Heart left ventricle (tissue), 16 donors: Measurements from ENCODE around the gene PTPN11. TPM values are rescaled to one million over a fixed set of nuclear protein-coding genes. Genes with fewer than 3 reads are reported as not detected.

ENCODE experiments used
- ATAC-seq, 4 donors: fragments of 200-7000 bp; cut with Tn5 transposase; one replicate each; pipeline ENCODE4 v1.9.1; 2020 to 2022; ENCODE audit warnings: moderate library complexity in 4 of 4, mild to moderate bottlenecking in 3 of 4, moderate number of reproducible peaks in 1 of 4
- DNase-seq, 5 donors: peaks; one replicate each; pipeline ENCODE4 v3.0.0-alpha.2; 2020
- H3K27ac ChIP-seq, 12 donors: fragments of 200-600 bp; sonication (generic) in 4 of 12; one replicate each; pipeline versions ENCODE4 v1.5.0 to v1.8.0; 2016 to 2022; ENCODE audit warnings: mild to moderate bottlenecking in 2 of 12
- H3K27me3 ChIP-seq, 9 donors: fragments of 200-600 bp; sonication (generic) in 2 of 9; one replicate each; pipeline versions ENCODE4 v1.5.1 to v1.8.0; 2016 to 2022; ENCODE audit warnings: mild to moderate bottlenecking in 3 of 9
- H3K36me3 ChIP-seq, 9 donors: fragments of 200-600 bp; sonication (generic) in 2 of 9; one replicate each; pipeline versions ENCODE4 v1.5.0 to v1.8.0; 2018 to 2022; ENCODE audit warnings: mild to moderate bottlenecking in 2 of 9
- H3K4me1 ChIP-seq, 12 donors: fragments of 200-600 bp; sonication (generic) in 4 of 12; one replicate each; pipeline versions ENCODE4 v1.5.0 to v1.8.0; 2016 to 2022; ENCODE audit warnings: mild to moderate bottlenecking in 3 of 12
- H3K4me3 ChIP-seq, 12 donors: fragments of 200-600 bp; sonication (generic) in 4 of 12; one replicate each; pipeline versions ENCODE4 v1.5.0 to v1.8.0; 2017 to 2022; ENCODE audit warnings: mild to moderate bottlenecking in 9 of 12, moderate library complexity in 4 of 12
- H3K9me3 ChIP-seq, 12 donors: fragments of 200-600 bp; sonication (generic) in 4 of 12; one replicate each; pipeline versions ENCODE4 v1.5.0 to v1.8.0; 2016 to 2022; ENCODE audit warnings: mild to moderate bottlenecking in 1 of 12
- POLR2A ChIP-seq, 2 donors: fragments of 450-650 bp; IDR thresholded peaks; one replicate each; pipeline ENCODE4 v1.6.1; 2017; ENCODE audit warnings: antibody characterized with exemption in 2 of 2, mild to moderate bottlenecking in 2 of 2, moderate library complexity in 2 of 2
- WGBS, 4 donors: extraction: QIAGEN DNeasy Blood & Tissue Kit in 2 of 4; methylation state at CpG; one replicate each; pipeline versions ENCODE4 v1.1.5 to v1.1.7; 2013 to 2018; 5-methylcytosine and 5-hydroxymethylcytosine counted together
- intact Hi-C, 10 donors: fragments of 100-400 bp; cut with DNase I; formaldehyde crosslinking; loops; one replicate each; pipeline versions ENCODE4 v1.11.1 to v1.14.2; 2022
- polyA plus RNA-seq, 2 donors: library from polyadenylated mRNA; stranded (reverse); fragments of 200-250 nt; gene quantifications; one replicate each; pipeline ENCODE4 v1.2.3, GENCODE V29; 2013
- total RNA-seq, 9 donors: library from RNA; depleted of rRNA in 2 of 9; stranded (reverse); fragments of >200 nt in 2 of 9; fragmentation: NEBNext Ultra II Directional in 3 of 9; extraction: Animal tissue kit (Norgen Biotek cat#: 25700) in 3 of 9; gene quantifications; one replicate each; pipeline versions ENCODE4 v1.1.0 to v1.2.4, GENCODE V29; 2016 to 2023
- TF ChIP-seq, protein P1 (sequence below), 12 donors: fragments of 200-600 bp; sonication (generic) in 4 of 12; IDR thresholded peaks; one replicate each; pipeline versions ENCODE4 v1.5.0 to v1.8.0; 2018 to 2022; ENCODE audit warnings: antibody characterized with exemption in 12 of 12, mild to moderate bottlenecking in 5 of 12
- donor health status: ischemic (EF 13 %, LVEDD 7.1; RV severe dilation, severe dysfunction).
- donor health status: healthy with polysubstance abuse.
- donor health status: DM: no; HTN: yes; CAD: no.
- donor health status: DM: no; HTN: no; CAD: no.
- donor health status: ischemic (EF 25% LVEDD 6.9; RV normal size, moderate dysfunction).
- donor health status: ischemic (EF 25% LVEDD 5.7; RV mildly dilated, moderate dysfunction).
- donor health status: healthy.
- donor health status: DM: yes; HTN: yes; CAD: no.
- donor health status: ischemic (EF 35%, LVEDD 5.7; RV mildly dilated, moderate dysfunction).
- donor health status: nonischemic (EF 11% LVEDD 7.7; RV severe dilation, severe dysfunction).
- donor health status: DM: yes; HTN: yes; CAD: no.
- donor health status: PGD.
- donor health status: ischemic (EF 29% LVEDD 5.4; RV normal size, mild dysfunction).
- donor health status: nonischemic (EF 23%, LVEDD 6.1; RV moderate dilation, normal function).

PTPN11 gene
- total and polyA plus RNA-seq, 11 donors = 35.9 to 197 (median 130) TPM

DNA sequence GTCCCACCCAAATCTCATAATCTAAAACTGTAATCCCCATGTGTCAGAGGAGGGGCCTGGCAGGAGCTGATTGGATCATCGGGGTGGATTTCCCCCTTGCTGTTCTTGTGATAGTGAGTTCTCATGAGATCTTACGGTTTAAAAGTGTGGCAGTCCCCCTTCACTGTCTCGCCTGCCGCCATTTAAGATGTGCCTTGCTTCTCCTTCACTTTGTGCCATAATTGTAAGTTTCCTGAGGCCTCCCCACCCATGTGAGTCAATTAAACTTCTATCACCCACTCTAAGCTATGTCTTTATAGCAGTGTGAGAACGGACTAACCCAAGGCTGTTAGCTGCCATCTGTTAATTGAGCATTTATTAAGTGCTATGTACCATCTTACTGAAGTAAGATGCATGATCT is 105.1 kb downstream of the PTPN11 start:
- 77 to 86% (median 82%) methylated on average over 5 of the region's 5 CpGs for WGBS, 4 donors
- Histone ChIP-seq H3K27me3 (no peaks in the 10 kb centered on the region), H3K4me1 (no peaks in the 10 kb centered on the region), H3K4me3 (no peak overlapping the region), H3K27ac (no peak overlapping the region), H3K9me3 (no peaks in the 10 kb centered on the region), H3K36me3 (no peaks in the 10 kb centered on the region)
- ATAC-seq (no peak), DNase-seq (no peak)
- TF ChIP-seq POLR2A (IDR thresholded peaks at IDR 0.05) = no peak
- TF ChIP-seq, protein P1, sequence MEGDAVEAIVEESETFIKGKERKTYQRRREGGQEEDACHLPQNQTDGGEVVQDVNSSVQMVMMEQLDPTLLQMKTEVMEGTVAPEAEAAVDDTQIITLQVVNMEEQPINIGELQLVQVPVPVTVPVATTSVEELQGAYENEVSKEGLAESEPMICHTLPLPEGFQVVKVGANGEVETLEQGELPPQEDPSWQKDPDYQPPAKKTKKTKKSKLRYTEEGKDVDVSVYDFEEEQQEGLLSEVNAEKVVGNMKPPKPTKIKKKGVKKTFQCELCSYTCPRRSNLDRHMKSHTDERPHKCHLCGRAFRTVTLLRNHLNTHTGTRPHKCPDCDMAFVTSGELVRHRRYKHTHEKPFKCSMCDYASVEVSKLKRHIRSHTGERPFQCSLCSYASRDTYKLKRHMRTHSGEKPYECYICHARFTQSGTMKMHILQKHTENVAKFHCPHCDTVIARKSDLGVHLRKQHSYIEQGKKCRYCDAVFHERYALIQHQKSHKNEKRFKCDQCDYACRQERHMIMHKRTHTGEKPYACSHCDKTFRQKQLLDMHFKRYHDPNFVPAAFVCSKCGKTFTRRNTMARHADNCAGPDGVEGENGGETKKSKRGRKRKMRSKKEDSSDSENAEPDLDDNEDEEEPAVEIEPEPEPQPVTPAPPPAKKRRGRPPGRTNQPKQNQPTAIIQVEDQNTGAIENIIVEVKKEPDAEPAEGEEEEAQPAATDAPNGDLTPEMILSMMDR (IDR thresholded peaks at IDR 0.05) = no peak
- intact Hi-C loops = no loop called here

DNA sequence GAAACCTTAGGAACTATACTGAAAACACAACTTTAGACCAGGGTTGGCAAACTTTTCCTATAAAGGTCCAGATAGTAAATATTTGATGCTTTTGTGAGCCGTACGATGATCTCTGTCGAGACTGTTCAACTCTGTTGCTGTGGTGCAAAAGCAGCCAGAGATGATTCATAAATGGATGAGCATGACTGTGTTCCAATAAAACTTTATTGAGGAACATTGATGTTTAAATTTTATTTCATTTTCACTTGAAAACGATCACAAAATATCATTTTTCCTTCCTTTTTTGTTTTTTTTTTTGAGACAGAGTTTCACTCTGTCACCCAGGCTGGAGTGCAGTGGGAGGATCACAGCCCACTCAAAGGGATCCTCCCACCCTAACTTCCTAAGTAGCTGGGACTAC is 105.5 kb downstream of the PTPN11 start:
- no peak overlapping the region for H3K27ac ChIP-seq
- no peak overlapping the region for H3K4me3 ChIP-seq
- no peak for ATAC-seq
- no peak for DNase-seq
- H3K27me3 ChIP-seq = no peaks in the 10 kb centered on the region
- H3K9me3 ChIP-seq = no peaks in the 10 kb centered on the region
- no peaks in the 10 kb centered on the region for H3K36me3 ChIP-seq
- WGBS, 4 donors = 92 to 94% (median 93%) methylated on average over 4 of the region's 4 CpGs
- intact Hi-C loops = no loop called here
- TF ChIP-seq, protein P1 (IDR thresholded peaks at IDR 0.05) = no peak
- TF ChIP-seq POLR2A (IDR thresholded peaks at IDR 0.05) = no peak
- H3K4me1 ChIP-seq = no peaks in the 10 kb centered on the region

DNA sequence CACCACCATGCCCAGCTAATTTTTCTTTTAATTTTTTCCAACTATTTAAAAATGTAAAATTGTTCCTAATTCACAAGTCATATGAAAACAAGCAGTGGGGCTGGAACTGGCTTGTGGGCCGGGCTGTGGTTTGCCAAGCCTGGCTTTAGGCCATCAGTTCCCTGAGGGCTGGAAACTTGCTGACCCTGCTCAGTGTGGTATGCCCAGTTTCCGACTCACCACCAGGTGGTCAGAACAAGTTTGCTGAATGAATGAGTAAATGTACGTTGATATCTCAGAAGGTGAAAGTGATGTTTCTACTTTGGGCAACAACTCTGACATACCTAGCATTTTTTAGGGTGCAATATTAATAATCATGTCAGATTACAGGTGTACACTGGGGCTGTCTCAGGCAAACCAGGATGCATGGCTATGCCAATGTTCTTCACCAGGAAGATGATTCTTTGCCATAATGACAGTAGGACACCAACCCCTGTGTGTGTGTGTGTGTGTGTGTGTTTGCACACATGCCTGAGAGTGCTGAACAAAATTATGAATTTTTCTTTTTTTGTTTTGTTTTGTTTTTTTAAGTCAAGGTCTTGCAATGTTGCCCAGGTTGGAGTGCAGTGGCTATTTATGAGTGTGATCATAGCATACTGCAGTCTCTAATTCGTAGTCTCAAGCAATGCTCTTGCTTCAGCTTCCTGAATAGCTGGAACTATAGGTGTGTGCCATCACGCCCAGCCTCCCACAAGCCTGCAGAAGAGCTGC is 106.1 kb downstream of the PTPN11 start:
- H3K4me3 ChIP-seq = no peak overlapping the region
- DNase-seq (no peak), ATAC-seq (no peak)
- H3K27me3 ChIP-seq = no peaks in the 10 kb centered on the region
- intact Hi-C loops = no loop called here
- 62 to 74% (median 66%) methylated on average over 5 of the region's 5 CpGs for WGBS, 4 donors
- H3K27ac ChIP-seq = no peak overlapping the region
- H3K36me3 ChIP-seq = no peaks in the 10 kb centered on the region
- H3K4me1 ChIP-seq = no peaks in the 10 kb centered on the region
- TF ChIP-seq, protein P1 (IDR thresholded peaks at IDR 0.05) = no peak
- no peak for TF ChIP-seq POLR2A (IDR thresholded peaks at IDR 0.05)
- no peaks in the 10 kb centered on the region for H3K9me3 ChIP-seq

DNA sequence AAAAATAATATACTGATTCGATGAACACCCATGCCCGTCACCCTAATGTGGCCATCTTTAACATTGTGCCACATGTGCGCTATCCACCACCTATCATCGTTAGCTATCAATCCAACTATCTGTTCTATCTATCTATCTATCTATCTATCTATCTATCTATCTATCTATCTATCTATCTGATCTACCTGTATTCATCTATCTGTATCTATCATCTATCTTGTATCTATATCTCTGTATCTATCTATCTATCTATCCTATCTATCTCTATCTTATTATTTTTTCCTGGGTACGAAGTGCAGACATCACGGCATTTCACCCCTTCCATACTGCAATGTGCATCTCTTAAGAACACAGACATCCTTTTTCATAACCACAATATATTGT is 106.7 kb downstream of the PTPN11 start:
- intact Hi-C loops = no loop called here
- H3K4me3 ChIP-seq = no peak overlapping the region
- H3K9me3 ChIP-seq = no peaks in the 10 kb centered on the region
- 90% methylated on average over 6 of the region's 6 CpGs for WGBS, 4 donors
- H3K4me1 ChIP-seq = no peaks in the 10 kb centered on the region
- no peak overlapping the region for H3K27ac ChIP-seq
- ATAC-seq (no peak), DNase-seq (no peak)
- H3K36me3 ChIP-seq = no peaks in the 10 kb centered on the region
- H3K27me3 ChIP-seq = no peaks in the 10 kb centered on the region
- TF ChIP-seq, protein P1 (IDR thresholded peaks at IDR 0.05) = no peak
- TF ChIP-seq POLR2A (IDR thresholded peaks at IDR 0.05) = no peak
